ENCODE data around the gene TSSC4.

GRCh38 chr11:2358754-2359442 is 41.7 kb upstream of the TSSC4 start:
- TF ChIP-seq CTCF (IDR thresholded peaks at IDR 0.05; ENCODE audit: low read depth, low read length), result no peak
- TF ChIP-seq EZH2phosphoT487 (IDR thresholded peaks at IDR 0.05; ENCODE audit: low read depth), result no peak
